AG04449 (cell line): ENCODE results near the gene TFDP1.

Experiments
- CTCF ChIA-PET: fragments of 350-600 bp; formaldehyde crosslinking; extraction: SDS; loops from one replicate; lab custom pipeline; 2021; ENCODE audit warnings: antibody characterized with exemption; lab: Yijun Ruan, JAX
- POLR2A ChIA-PET: fragments of 400-600, 350-600 bp; formaldehyde crosslinking; extraction: SDS; loops from one replicate; lab custom pipeline; 2020; ENCODE audit warnings: antibody characterized with exemption, inconsistent platforms; lab: Yijun Ruan, JAX
- DNase-seq: peaks from one replicate; pipeline ENCODE4 v3.0.0-alpha.2; 2010; ENCODE audit warnings: low read depth, low spot score
- H3K4me3 ChIP-seq: 2 replicates; pipeline ENCODE4 v1.5.1; 2011; ENCODE audit warnings: low read depth, mild to moderate bottlenecking, control low read depth, low read length
- CTCF ChIP-seq: IDR thresholded peaks from one replicate; pipeline ENCODE4 v1.5.1; 2011; ENCODE audit warnings: mild to moderate bottlenecking, moderate library complexity, low read length, control low read depth, inconsistent platforms; ENCODE audit not compliant: insufficient read depth; ENCODE audit errors: missing control alignments

The TFDP1 gene

DNA sequence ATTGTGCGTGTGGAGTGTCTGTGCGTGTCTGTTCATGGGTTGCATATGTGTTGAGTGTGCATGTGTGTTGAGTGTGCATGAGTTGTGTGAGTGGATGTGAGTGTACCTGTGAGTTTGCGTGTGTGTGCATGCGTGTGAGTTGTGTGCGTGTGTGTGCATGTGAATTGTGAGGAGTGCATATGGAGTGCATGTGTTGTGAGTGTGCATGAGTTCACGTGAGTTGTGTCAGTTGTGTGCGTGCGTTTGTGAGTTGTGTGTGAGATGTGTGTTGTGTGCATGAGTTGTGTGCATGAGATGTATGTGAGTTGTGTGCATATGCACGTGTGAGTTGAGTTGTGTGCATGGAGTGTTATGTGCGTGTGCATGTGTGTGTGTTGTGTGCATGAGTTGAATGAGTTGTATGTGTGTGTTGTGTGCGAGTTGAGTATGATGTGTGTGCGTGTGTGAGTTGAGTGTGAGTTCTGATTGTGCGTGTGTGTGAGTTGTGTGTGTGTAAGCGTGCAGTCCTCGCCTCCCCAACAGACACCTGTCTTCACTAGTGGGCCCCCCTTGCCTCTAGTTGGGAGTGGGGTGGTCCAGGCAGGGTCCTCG, 29.3 kb downstream of the TFDP1 start:
- DNase-seq = no peak
- no peak for TF ChIP-seq CTCF
- CTCF ChIA-PET = no interaction called here
- POLR2A ChIA-PET = no interaction called here
- H3K4me3 ChIP-seq = no peak overlapping the region

GRCh38 chr13:113616281-113616906, 31.8 kb downstream of the TFDP1 start:
- DNase-seq = no peak
- ChIA-PET POLR2A (no interaction called here), CTCF (interaction anchor here (1.8 kb wide), 1 partner anchor 54 kb away, joined by 5 read pairs; no protein-coding TSS in a partner anchor)
- no peak for TF ChIP-seq CTCF
- no peak overlapping the region for H3K4me3 ChIP-seq

- ChIA-PET CTCF (interaction anchor here (1.8 kb wide), 1 partner anchor 54 kb away, joined by 5 read pairs; no protein-coding TSS in a partner anchor), POLR2A (no interaction called here)
- TF ChIP-seq CTCF = no peak
- no peak for DNase-seq
- no peak overlapping the region for H3K4me3 ChIP-seq
Observed at GRCh38 chr13:113616991-113617749, 32.6 kb downstream of the TFDP1 start.

DNA sequence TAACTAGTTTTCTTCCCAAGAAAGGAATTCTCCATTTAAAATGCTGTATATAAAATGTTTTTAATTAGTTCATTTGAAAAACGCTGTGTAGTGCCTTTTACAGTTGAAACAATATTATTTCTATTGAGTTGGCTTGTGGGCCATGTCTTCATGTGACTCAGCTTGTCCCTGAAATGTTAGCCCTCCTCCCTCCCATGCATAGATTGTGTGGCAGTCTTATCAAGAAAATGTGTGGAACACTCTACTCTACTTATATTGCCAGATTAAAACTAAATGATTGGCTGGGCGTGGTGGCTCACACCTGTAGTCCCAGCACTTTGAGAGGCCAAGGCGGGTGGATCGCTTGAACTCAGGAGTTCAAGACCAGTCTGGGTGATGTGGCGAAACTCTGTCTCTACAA, 33.4 kb downstream of the TFDP1 start:
- ChIA-PET CTCF (no interaction called here), POLR2A (no interaction called here)
- DNase-seq = no peak
- no peak for TF ChIP-seq CTCF
- no peak overlapping the region for H3K4me3 ChIP-seq

DNA sequence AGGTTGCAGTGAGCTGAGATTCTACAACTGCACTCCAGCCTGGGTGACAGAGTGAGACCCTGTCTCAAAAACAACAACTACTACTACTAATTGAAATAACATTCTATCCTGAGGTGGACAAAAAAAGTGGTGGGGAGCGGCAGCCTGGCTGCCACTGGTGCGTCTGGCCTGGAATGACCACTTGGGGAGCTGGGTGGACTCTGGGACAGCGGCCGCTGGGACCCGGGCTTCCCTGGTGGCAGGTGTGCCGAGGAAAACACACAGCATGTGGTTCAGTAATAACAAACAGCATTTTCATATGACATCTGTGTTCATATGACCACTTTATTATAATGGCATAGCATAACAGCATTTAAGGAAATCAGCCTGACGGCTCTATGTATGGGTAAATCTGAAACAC, 33.9 kb downstream of the TFDP1 start:
- no peak for TF ChIP-seq CTCF
- no peak for DNase-seq
- H3K4me3 ChIP-seq = no peak overlapping the region
- POLR2A ChIA-PET = no interaction called here
- CTCF ChIA-PET = no interaction called here

DNA sequence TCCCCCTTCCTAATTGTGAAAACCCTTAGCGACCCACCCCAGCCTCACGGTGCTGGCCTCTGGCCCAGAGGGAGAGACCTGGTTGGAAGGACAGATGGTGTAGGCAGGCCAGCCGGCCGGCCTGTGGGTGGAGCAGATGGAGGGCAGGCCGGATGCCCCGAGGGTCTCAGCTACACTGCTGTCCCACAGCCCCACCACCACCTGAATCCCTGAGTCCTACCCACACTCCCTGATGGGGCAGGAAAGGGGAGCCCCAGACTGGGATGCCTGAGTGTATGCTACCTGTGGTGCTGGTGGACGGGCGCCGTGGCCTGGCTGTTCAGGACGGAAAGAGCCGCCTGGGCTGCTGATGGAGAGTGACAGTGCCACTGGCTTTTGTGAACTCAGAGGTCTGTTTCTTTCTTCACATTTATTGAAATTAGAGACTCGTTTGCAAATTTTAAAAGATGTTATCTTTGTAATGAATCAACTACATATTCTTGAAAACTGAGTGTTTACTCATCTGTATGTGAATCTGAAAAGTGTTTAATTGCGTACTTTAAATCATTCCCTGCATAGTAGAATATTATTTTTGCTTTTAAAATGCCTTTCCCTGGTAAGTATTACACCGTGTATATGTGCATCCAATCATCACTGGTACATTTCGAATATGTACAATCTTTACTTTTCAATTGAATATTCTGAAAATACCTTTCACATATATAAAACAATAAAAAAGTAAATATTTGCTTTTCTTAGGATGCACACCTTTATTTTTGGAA, 35.7 kb downstream of the TFDP1 start:
- no peak for DNase-seq
- no peak for TF ChIP-seq CTCF
- CTCF ChIA-PET = no interaction called here
- POLR2A ChIA-PET = no interaction called here
- no peak overlapping the region for H3K4me3 ChIP-seq
